GM23338 (cell line): Measurements from ENCODE around the gene UFD1. TPM values are rescaled to one million over a fixed set of nuclear protein-coding genes. Genes with fewer than 3 reads are reported as not detected.

Experiments
- ATAC-seq: fragments of 200-7000 bp; cut with Tn5 transposase; 3 replicates; pipeline ENCODE4 v1.9.1; 2020
- DNase-seq: peaks from one replicate; pipeline ENCODE4 v3.0.0-alpha.2; 2015; ENCODE audit warnings: low spot score
- H2AFZ ChIP-seq: fragments of 200-600 bp; sonication (generic); 2 replicates; pipeline ENCODE4 v1.8.0; 2016; ENCODE audit warnings: antibody characterized with exemption, mild to moderate bottlenecking, moderate library complexity
- H3F3A ChIP-seq: fragments of 200-600 bp; sonication (generic); replicated peaks from 2 replicates; pipeline ENCODE4 v1.8.0; 2017; ENCODE audit warnings: antibody characterized with exemption, mixed run types, low read depth
- H3K27ac ChIP-seq: fragments of 200-600 bp; sonication (generic); 2 replicates; pipeline ENCODE4 v1.6.1; 2016; ENCODE audit warnings: low read depth
- H3K27me3 ChIP-seq: fragments of 200-600 bp; sonication (generic); 2 replicates; pipeline ENCODE4 v1.8.0; 2016; ENCODE audit warnings: mild to moderate bottlenecking, mixed run types, moderate library complexity; ENCODE audit not compliant: insufficient read depth
- H3K36me3 ChIP-seq: fragments of 200-600 bp; sonication (generic); 2 replicates; pipeline ENCODE4 v1.8.0; 2016; ENCODE audit warnings: mild to moderate bottlenecking; ENCODE audit not compliant: insufficient read depth
- H3K4me1 ChIP-seq: fragments of 200-600 bp; sonication (generic); 2 replicates; pipeline ENCODE4 v1.8.0; 2016; ENCODE audit warnings: mild to moderate bottlenecking, moderate library complexity; ENCODE audit not compliant: insufficient read depth
- H3K4me2 ChIP-seq: fragments of 200-600 bp; sonication (generic); 2 replicates; pipeline ENCODE4 v1.7.1; 2017; ENCODE audit warnings: mixed run types
- H3K4me3 ChIP-seq: fragments of 200-600 bp; sonication (generic); 2 replicates; pipeline ENCODE4 v1.6.1; 2016; ENCODE audit warnings: mixed run types
- H3K79me2 ChIP-seq: fragments of 200-600 bp; sonication (generic); replicated peaks from 2 replicates; pipeline ENCODE4 v1.8.0; 2017; ENCODE audit warnings: mild to moderate bottlenecking; ENCODE audit not compliant: insufficient read depth
- H3K9me2 ChIP-seq: fragments of 200-600 bp; sonication (generic); 2 replicates; pipeline ENCODE4 v1.8.0; 2017; ENCODE audit not compliant: insufficient read depth
- H4K20me1 ChIP-seq: fragments of 200-600 bp; sonication (generic); replicated peaks from 2 replicates; pipeline ENCODE4 v1.8.0; 2017; ENCODE audit warnings: mild to moderate bottlenecking; ENCODE audit not compliant: insufficient read depth
- H3K27ac Mint-ChIP-seq: 2 replicates; pipeline ENCODE4 v1.8.0; 2020; ENCODE audit warnings: inconsistent platforms, mild to moderate bottlenecking, moderate library complexity, mixed read lengths
- H3K27me3 Mint-ChIP-seq: 3 replicates; pipeline ENCODE4 v1.8.0; 2022; ENCODE audit warnings: low read depth, mild to moderate bottlenecking, moderate library complexity, mixed read lengths, inconsistent platforms; ENCODE audit not compliant: insufficient read depth, poor library complexity
- H3K36me3 Mint-ChIP-seq: 3 replicates; pipeline ENCODE4 v1.8.0; 2021; ENCODE audit warnings: low read depth, mild to moderate bottlenecking, inconsistent platforms, moderate library complexity, mixed read lengths
- H3K4me1 Mint-ChIP-seq: 3 replicates; pipeline ENCODE4 v1.8.0; 2020; ENCODE audit warnings: mild to moderate bottlenecking, inconsistent platforms, mixed read lengths
- H3K4me3 Mint-ChIP-seq: 3 replicates; pipeline ENCODE4 v1.8.0; 2021; ENCODE audit warnings: moderate library complexity, mild to moderate bottlenecking, inconsistent platforms, mixed read lengths
- H3K9me3 Mint-ChIP-seq: 3 replicates; pipeline ENCODE4 v1.8.0; 2020; ENCODE audit warnings: moderate library complexity, mild to moderate bottlenecking, inconsistent platforms, mixed read lengths
- CREB1 ChIP-seq: fragments of 250-450 bp; sonication (Bioruptor Pico); IDR thresholded peaks from 2 replicates; pipeline ENCODE4 v1.5.0; 2020; ENCODE audit warnings: low read depth, mild to moderate bottlenecking, moderate library complexity
- CTCF ChIP-seq, 2 experiments: fragments of 200-600 bp in 1 of 2; sonication (generic) in 1 of 2; conservative IDR thresholded peaks; 2 replicates each; pipeline versions ENCODE4 v1.5.1 to v1.6.1; 2016 to 2017; ENCODE audit warnings: antibody characterized with exemption in 2 of 2, low read depth in 2 of 2, mild to moderate bottlenecking in 2 of 2, moderate library complexity in 1 of 2
- ETS1 ChIP-seq: IDR thresholded peaks from 2 replicates; pipeline ENCODE4 v1.6.1; 2016; ENCODE audit warnings: antibody characterized with exemption
- EZH2 ChIP-seq: fragments of 200-600 bp; sonication (generic); IDR thresholded peaks from one replicate; pipeline ENCODE4 v1.8.0; 2017; ENCODE audit warnings: antibody characterized with exemption, mild to moderate bottlenecking, low read depth; ENCODE audit not compliant: unreplicated experiment
- JUNB ChIP-seq: IDR thresholded peaks from one replicate; pipeline ENCODE4 v1.6.1; 2016; ENCODE audit warnings: antibody characterized with exemption; ENCODE audit not compliant: unreplicated experiment
- REST ChIP-seq: IDR thresholded peaks from one replicate; pipeline ENCODE4 v1.6.1; 2018; ENCODE audit warnings: antibody characterized with exemption; ENCODE audit not compliant: unreplicated experiment
- STAT1 ChIP-seq: IDR thresholded peaks from one replicate; pipeline ENCODE4 v1.6.1; 2016; ENCODE audit warnings: antibody characterized with exemption; ENCODE audit not compliant: unreplicated experiment
- ZNF114 ChIP-seq: fragments of 250-450 bp; sonication (Bioruptor Pico); IDR thresholded peaks from 2 replicates; pipeline ENCODE4 v1.5.0; 2020; ENCODE audit warnings: mild to moderate bottlenecking, moderate library complexity
- ZNF331 ChIP-seq: fragments of 250-450 bp; sonication (Bioruptor Pico); IDR thresholded peaks from 2 replicates; pipeline ENCODE4 v1.5.0; 2020; ENCODE audit warnings: low read depth, mild to moderate bottlenecking, moderate library complexity
- polyA plus RNA-seq: library from polyadenylated mRNA; unstranded; fragments of >200 nt; fragmentation: Nextera tagmentation; extraction: Ambion mirVana; gene quantifications from 2 replicates; pipeline ENCODE4 v1.2.1, GENCODE V29; 2016
- total RNA-seq: library from RNA; depleted of rRNA; stranded (reverse); fragments of >200 nt; shearing (Covaris generic); gene quantifications from 2 replicates; pipeline ENCODE4 v1.2.3, GENCODE V29; 2014

Gene UFD1
- total and polyA plus RNA-seq, 2 experiments from 2014 or later: 53.5 to 93.8 TPM

- TF ChIP-seq CTCF (conservative IDR thresholded peaks at IDR 0.05; ENCODE audit: low read depth in 2 of 2): no peak
- no peak for TF ChIP-seq CREB1 (CRISPR knock-in tag)
- TF ChIP-seq EZH2: no peak
- no peak for TF ChIP-seq JUNB
These were observed 19.3 kb upstream of the UFD1 start (continued) for GRCh38 chr22:19498154-19498865.

GRCh38 chr22:19497245-19497644 is 18.3 kb upstream of the UFD1 start:
- Histone ChIP-seq H3K36me3 (peaks cover 18% of the 10 kb centered on the region; the same call in 1 of the 2 replicates), H3K4me2 (no peak overlapping the region), H3K27ac (no peak overlapping the region), H3K4me3 (no peak overlapping the region), H3K79me2 (no peaks in the 10 kb centered on the region), H4K20me1 (peaks cover 3% of the 10 kb centered on the region; the same call in 1 of the 2 replicates), H3K4me1 (no peaks in the 10 kb centered on the region), H3K27me3 (no peaks in the 10 kb centered on the region), H3K9me2 (no peaks in the 10 kb centered on the region), H2AFZ (no peak overlapping the region), H3F3A (no peaks in the 10 kb centered on the region)
- Mint-ChIP-seq H3K36me3 (peaks cover 31% of the 10 kb centered on the region), H3K4me1 (no peaks in the 10 kb centered on the region), H3K9me3 (no peaks in the 10 kb centered on the region), H3K27ac (no peak overlapping the region), H3K27me3 (peaks cover 5% of the 10 kb centered on the region), H3K4me3 (no peak overlapping the region)
- ATAC-seq (no peak), DNase-seq (no peak)
- no peak for TF ChIP-seq CREB1 (CRISPR knock-in tag)
- TF ChIP-seq JUNB: no peak
- no peak for TF ChIP-seq STAT1
- TF ChIP-seq ZNF114 (CRISPR knock-in tag): no peak
- TF ChIP-seq ETS1: no peak
- no peak for TF ChIP-seq REST
- TF ChIP-seq CTCF (conservative IDR thresholded peaks at IDR 0.05; ENCODE audit: low read depth in 2 of 2): no peak
- no peak for TF ChIP-seq ZNF331 (CRISPR knock-in tag)
